Measurements from ENCODE around the gene GJD3. TPM values are rescaled to one million over a fixed set of nuclear protein-coding genes. Genes with fewer than 3 reads are reported as not detected.

The GJD3 gene
- total RNA-seq, 1 donor from 2014 or later, result not detected

- DNase-seq, result no peak
- H3K4me3 Mint-ChIP-seq (ENCODE audit: unreplicated experiment), result no peak overlapping the region
These were observed 10.1 kb downstream of the GJD3 start for GRCh38 chr17:40354221-40355122.

GRCh38 chr17:40352779-40353394 is 11.7 kb downstream of the GJD3 start:
- Mint-ChIP-seq H3K4me3 (ENCODE audit: unreplicated experiment) (peak overlapping the region; percentile 70), H3K27me3 (ENCODE audit: unreplicated experiment) (peaks cover 20% of the 10 kb centered on the region), H3K4me1 (ENCODE audit: low read depth, unreplicated experiment) (peaks cover 39% of the 10 kb centered on the region), H3K27ac (ENCODE audit: unreplicated experiment) (peak overlapping the region; percentile 24), H3K9me3 (ENCODE audit: unreplicated experiment) (peaks cover 13% of the 10 kb centered on the region), H3K36me3 (ENCODE audit: unreplicated experiment) (peaks cover 3% of the 10 kb centered on the region)
- DNase-seq, result no peak
- no peak for TF ChIP-seq CTCF (IDR thresholded peaks at IDR 0.05; ENCODE audit: partially characterized antibody, unreplicated experiment)

More at GRCh38 chr17:40354221-40355122, 10.1 kb downstream of the GJD3 start:
- H3K27me3 Mint-ChIP-seq (ENCODE audit: unreplicated experiment), result peaks cover 15% of the 10 kb centered on the region
- peaks cover 33% of the 10 kb centered on the region for H3K4me1 Mint-ChIP-seq (ENCODE audit: low read depth, unreplicated experiment)
- H3K9me3 Mint-ChIP-seq (ENCODE audit: unreplicated experiment), result peaks cover 11% of the 10 kb centered on the region
- TF ChIP-seq CTCF (IDR thresholded peaks at IDR 0.05; ENCODE audit: partially characterized antibody, unreplicated experiment), result no peak
- H3K36me3 Mint-ChIP-seq (ENCODE audit: unreplicated experiment), result no peaks in the 10 kb centered on the region
- no peak overlapping the region for H3K27ac Mint-ChIP-seq (ENCODE audit: unreplicated experiment)

GRCh38 chr17:40352237-40352778 is 12.2 kb downstream of the GJD3 start:
- Mint-ChIP-seq H3K9me3 (ENCODE audit: unreplicated experiment) (peaks cover 13% of the 10 kb centered on the region), H3K27ac (ENCODE audit: unreplicated experiment) (peak overlapping the region; percentile 24), H3K4me3 (ENCODE audit: unreplicated experiment) (peak overlapping the region; percentile 70), H3K36me3 (ENCODE audit: unreplicated experiment) (peaks cover 3% of the 10 kb centered on the region), H3K27me3 (ENCODE audit: unreplicated experiment) (peaks cover 20% of the 10 kb centered on the region), H3K4me1 (ENCODE audit: low read depth, unreplicated experiment) (peaks cover 39% of the 10 kb centered on the region)
- TF ChIP-seq CTCF (IDR thresholded peaks at IDR 0.05; ENCODE audit: partially characterized antibody, unreplicated experiment), result no peak
- no peak for DNase-seq

DNA sequence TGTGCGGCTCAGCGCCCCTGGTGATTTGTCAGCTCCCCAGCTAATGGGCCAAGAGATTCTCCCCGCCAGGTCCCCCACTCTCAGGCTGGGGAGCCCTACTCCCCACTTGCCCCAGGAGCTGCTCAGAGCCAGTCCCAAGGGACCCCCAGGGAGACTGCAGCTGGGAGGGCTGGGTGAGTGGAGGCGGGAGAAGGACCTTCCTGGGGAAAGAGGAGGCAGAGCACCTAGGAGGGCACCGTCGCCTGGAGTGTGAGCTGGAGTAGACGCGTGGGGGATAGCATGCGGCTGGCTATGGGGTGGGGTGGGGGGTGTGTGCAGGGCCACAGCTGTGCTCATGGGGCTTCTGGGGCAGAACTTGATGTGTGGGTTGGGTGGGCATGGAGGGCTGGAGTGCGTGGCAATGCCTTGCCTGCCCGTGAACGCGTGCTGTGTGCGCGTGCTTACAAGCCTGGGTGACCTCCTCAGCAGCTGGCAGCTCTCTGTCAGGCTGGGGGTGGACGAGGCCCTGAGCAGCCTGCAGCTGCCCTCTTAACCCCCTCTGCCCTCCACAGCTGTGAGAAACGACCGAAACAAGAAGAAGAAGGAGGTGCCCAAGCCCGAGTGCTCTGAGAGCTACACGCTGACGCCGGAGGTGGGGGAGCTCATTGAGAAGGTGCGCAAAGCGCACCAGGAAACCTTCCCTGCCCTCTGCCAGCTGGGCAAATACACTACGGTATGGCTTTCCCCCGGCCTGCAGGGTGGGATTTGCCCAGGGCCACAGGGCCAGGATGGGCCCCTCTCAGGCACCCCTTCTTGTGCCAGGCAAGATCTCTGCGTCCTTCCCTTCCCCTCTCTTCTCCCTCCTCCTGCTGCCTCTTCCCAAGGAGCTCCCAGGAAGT is 12.9 kb downstream of the GJD3 start:
- TF ChIP-seq CTCF (IDR thresholded peaks at IDR 0.05; ENCODE audit: partially characterized antibody, unreplicated experiment), result no peak
- Mint-ChIP-seq H3K36me3 (ENCODE audit: unreplicated experiment) (peaks cover 3% of the 10 kb centered on the region), H3K4me3 (ENCODE audit: unreplicated experiment) (peak overlapping the region; percentile 72), H3K4me1 (ENCODE audit: low read depth, unreplicated experiment) (peaks cover 41% of the 10 kb centered on the region), H3K27ac (ENCODE audit: unreplicated experiment) (peak overlapping the region; percentile 96), H3K27me3 (ENCODE audit: unreplicated experiment) (peaks cover 21% of the 10 kb centered on the region), H3K9me3 (ENCODE audit: unreplicated experiment) (peaks cover 15% of the 10 kb centered on the region)
- DNase-seq, result peak; percentile 53

Data from glutamatergic neuron (in vitro differentiated cells).